Neural cell (in vitro differentiated cells): ENCODE measurements around the gene KLHDC8A. TPM values are rescaled to one million over a fixed set of nuclear protein-coding genes. Genes with fewer than 3 reads are reported as not detected.

Experiments
- H2AFZ ChIP-seq: fragments of 200-600, 300-800 bp; sonication (generic), shearing (Covaris generic); 2 replicates; pipeline ENCODE4 v1.6.0; 2014; ENCODE audit warnings: low read depth, mild to moderate bottlenecking, antibody characterized with exemption, low read length, moderate library complexity
- H3F3A ChIP-seq: fragments of 200-600 bp; shearing (Covaris generic); 2 replicates; pipeline ENCODE4 v1.6.1; 2016; ENCODE audit warnings: mild to moderate bottlenecking, moderate library complexity, mixed read lengths, antibody characterized with exemption, low read length; ENCODE audit not compliant: insufficient read depth, poor library complexity, severe bottlenecking
- H3K27ac ChIP-seq: fragments of 200-600, 300-800 bp; sonication (generic), shearing (Covaris generic); 2 replicates; pipeline ENCODE4 v1.5.1; 2014; ENCODE audit warnings: mild to moderate bottlenecking, low read length, moderate library complexity
- H3K27me3 ChIP-seq: fragments of 300-800, 200-600 bp; sonication (generic), shearing (Covaris generic); 2 replicates; pipeline ENCODE4 v1.6.0; 2014; ENCODE audit warnings: mild to moderate bottlenecking, low read depth, low read length, moderate library complexity; ENCODE audit not compliant: insufficient read depth
- H3K36me3 ChIP-seq: fragments of 300-800, 200-600 bp; sonication (generic), shearing (Covaris generic); 2 replicates; pipeline ENCODE4 v1.5.1; 2014; ENCODE audit warnings: mild to moderate bottlenecking, antibody characterized with exemption, low read length, moderate library complexity; ENCODE audit not compliant: insufficient read depth
- H3K4me2 ChIP-seq: fragments of 300-800, 200-600 bp; sonication (generic), shearing (Covaris generic); 2 replicates; pipeline ENCODE4 v1.6.0; 2014; ENCODE audit warnings: mild to moderate bottlenecking, low read length
- H3K4me3 ChIP-seq: fragments of 300-800, 200-600 bp; sonication (generic), shearing (Covaris generic); 2 replicates; pipeline ENCODE4 v1.5.1; 2014; ENCODE audit warnings: mild to moderate bottlenecking, low read length, moderate library complexity
- H3K79me2 ChIP-seq: fragments of 200-600 bp; shearing (Covaris generic); replicated peaks from 2 replicates; pipeline ENCODE4 v1.6.0; 2014; ENCODE audit warnings: mild to moderate bottlenecking, low read length, moderate library complexity; ENCODE audit not compliant: insufficient read depth
- H3K9ac ChIP-seq: fragments of 300-800, 200-600 bp; sonication (generic), shearing (Covaris generic); 2 replicates; pipeline ENCODE4 v1.6.1; 2016; ENCODE audit warnings: mild to moderate bottlenecking, low read length, mixed read lengths
- H3K9me2 ChIP-seq: fragments of 200-600 bp; shearing (Covaris generic); 2 replicates; pipeline ENCODE4 v1.6.1; 2016; ENCODE audit warnings: mild to moderate bottlenecking, low read length, mixed read lengths; ENCODE audit not compliant: insufficient read depth
- H3K9me3 ChIP-seq: fragments of 200-600, 300-800 bp; sonication (generic), shearing (Covaris generic); 2 replicates; pipeline ENCODE4 v1.6.1; 2016; ENCODE audit warnings: mild to moderate bottlenecking, mixed run types, low read length, moderate library complexity, mixed read lengths
- H4K20me1 ChIP-seq: fragments of 200-600 bp; shearing (Covaris generic); 2 replicates; pipeline ENCODE4 v1.6.1; 2016; ENCODE audit warnings: mild to moderate bottlenecking, mixed run types; ENCODE audit not compliant: insufficient read depth
- EP300 ChIP-seq: fragments of 450-650 bp; conservative IDR thresholded peaks from 2 replicates; pipeline ENCODE4 v1.6.1; 2014; ENCODE audit warnings: antibody characterized with exemption, mild to moderate bottlenecking, moderate library complexity; ENCODE audit not compliant: poor library complexity, severe bottlenecking
- EZH2 ChIP-seq: fragments of 200-600, 300-800 bp; shearing (Covaris generic), sonication (generic); IDR thresholded peaks from 2 replicates; pipeline ENCODE4 v1.6.1; 2014; ENCODE audit warnings: antibody characterized with exemption, low read length, borderline replicate concordance, mild to moderate bottlenecking; ENCODE audit not compliant: insufficient read depth, poor library complexity, severe bottlenecking
- MXI1 ChIP-seq: fragments of 450-650 bp; conservative IDR thresholded peaks from 2 replicates; pipeline ENCODE4 v1.6.1; 2014; ENCODE audit warnings: antibody characterized with exemption, mild to moderate bottlenecking; ENCODE audit not compliant: poor library complexity, severe bottlenecking
- POLR2AphosphoS5 ChIP-seq: IDR thresholded peaks from 2 replicates; pipeline ENCODE4 v1.6.1; 2012
- RAD21 ChIP-seq: fragments of 450-650 bp; conservative IDR thresholded peaks from 2 replicates; pipeline ENCODE4 v1.6.1; 2014; ENCODE audit warnings: antibody characterized with exemption, mild to moderate bottlenecking, moderate library complexity
- SMC3 ChIP-seq: fragments of 450-650 bp; conservative IDR thresholded peaks from 2 replicates; pipeline ENCODE4 v1.6.1; 2014; ENCODE audit warnings: antibody characterized with exemption, mild to moderate bottlenecking, moderate library complexity; ENCODE audit not compliant: poor library complexity
- TAF1 ChIP-seq: IDR thresholded peaks from 2 replicates; pipeline ENCODE4 v1.6.1; 2012; ENCODE audit warnings: low read depth
- polyA plus RNA-seq: library from polyadenylated mRNA; depleted of rRNA; stranded (reverse); fragments of >200 nt; gene quantifications from 2 replicates; pipeline ENCODE4 v1.2.3, GENCODE V29; 2014
- TF ChIP-seq, protein P1 (sequence below): IDR thresholded peaks from 2 replicates; pipeline ENCODE4 v1.6.1; 2012; ENCODE audit warnings: borderline replicate concordance
- TF ChIP-seq, protein P2 (sequence below): fragments of 450-650 bp; IDR thresholded peaks from 2 replicates; pipeline ENCODE4 v1.5.1; 2014; ENCODE audit warnings: antibody characterized with exemption, mild to moderate bottlenecking, moderate library complexity; ENCODE audit not compliant: poor library complexity, severe bottlenecking

KLHDC8A gene
- polyA plus RNA-seq, 1 donor from 2014 or later, result 7.7 TPM

DNA sequence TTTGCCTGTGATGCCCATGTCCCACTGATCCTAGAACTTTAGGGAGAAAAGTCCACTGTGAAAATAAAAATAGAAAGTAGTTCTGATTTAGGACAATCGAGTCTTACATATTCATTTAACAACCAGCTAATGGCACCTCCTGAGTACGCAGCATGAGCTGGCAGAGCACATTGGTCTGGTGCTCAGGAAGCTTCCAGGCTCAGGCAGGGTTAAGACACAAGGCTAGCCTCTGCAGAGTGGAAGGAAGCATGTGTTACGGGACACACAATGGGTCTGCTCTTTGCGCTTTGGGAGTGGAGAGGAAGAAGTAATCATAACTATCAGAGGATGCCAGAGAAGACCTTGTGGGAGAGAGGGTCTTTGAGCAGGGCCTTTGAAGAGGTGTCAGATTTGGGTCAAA is 4.2 kb upstream of the KLHDC8A start:
- Histone ChIP-seq H3K79me2 (no peaks in the 10 kb centered on the region), H3K9me3 (no peaks in the 10 kb centered on the region), H3K27me3 (no peaks in the 10 kb centered on the region), H3K4me2 (no peak overlapping the region), H2AFZ (no peak overlapping the region), H3K9me2 (no peaks in the 10 kb centered on the region), H3K4me3 (no peak overlapping the region), H3F3A (no peaks in the 10 kb centered on the region), H3K9ac (no peak overlapping the region), H4K20me1 (no peaks in the 10 kb centered on the region), H3K27ac (no peak overlapping the region), H3K36me3 (no peaks in the 10 kb centered on the region)
- TF ChIP-seq, protein P1, sequence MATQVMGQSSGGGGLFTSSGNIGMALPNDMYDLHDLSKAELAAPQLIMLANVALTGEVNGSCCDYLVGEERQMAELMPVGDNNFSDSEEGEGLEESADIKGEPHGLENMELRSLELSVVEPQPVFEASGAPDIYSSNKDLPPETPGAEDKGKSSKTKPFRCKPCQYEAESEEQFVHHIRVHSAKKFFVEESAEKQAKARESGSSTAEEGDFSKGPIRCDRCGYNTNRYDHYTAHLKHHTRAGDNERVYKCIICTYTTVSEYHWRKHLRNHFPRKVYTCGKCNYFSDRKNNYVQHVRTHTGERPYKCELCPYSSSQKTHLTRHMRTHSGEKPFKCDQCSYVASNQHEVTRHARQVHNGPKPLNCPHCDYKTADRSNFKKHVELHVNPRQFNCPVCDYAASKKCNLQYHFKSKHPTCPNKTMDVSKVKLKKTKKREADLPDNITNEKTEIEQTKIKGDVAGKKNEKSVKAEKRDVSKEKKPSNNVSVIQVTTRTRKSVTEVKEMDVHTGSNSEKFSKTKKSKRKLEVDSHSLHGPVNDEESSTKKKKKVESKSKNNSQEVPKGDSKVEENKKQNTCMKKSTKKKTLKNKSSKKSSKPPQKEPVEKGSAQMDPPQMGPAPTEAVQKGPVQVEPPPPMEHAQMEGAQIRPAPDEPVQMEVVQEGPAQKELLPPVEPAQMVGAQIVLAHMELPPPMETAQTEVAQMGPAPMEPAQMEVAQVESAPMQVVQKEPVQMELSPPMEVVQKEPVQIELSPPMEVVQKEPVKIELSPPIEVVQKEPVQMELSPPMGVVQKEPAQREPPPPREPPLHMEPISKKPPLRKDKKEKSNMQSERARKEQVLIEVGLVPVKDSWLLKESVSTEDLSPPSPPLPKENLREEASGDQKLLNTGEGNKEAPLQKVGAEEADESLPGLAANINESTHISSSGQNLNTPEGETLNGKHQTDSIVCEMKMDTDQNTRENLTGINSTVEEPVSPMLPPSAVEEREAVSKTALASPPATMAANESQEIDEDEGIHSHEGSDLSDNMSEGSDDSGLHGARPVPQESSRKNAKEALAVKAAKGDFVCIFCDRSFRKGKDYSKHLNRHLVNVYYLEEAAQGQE, result no peak
- no peak for TF ChIP-seq TAF1
- no peak for TF ChIP-seq EZH2
- no peak for TF ChIP-seq POLR2AphosphoS5
- TF ChIP-seq MXI1, result no peak
- TF ChIP-seq, protein P2, sequence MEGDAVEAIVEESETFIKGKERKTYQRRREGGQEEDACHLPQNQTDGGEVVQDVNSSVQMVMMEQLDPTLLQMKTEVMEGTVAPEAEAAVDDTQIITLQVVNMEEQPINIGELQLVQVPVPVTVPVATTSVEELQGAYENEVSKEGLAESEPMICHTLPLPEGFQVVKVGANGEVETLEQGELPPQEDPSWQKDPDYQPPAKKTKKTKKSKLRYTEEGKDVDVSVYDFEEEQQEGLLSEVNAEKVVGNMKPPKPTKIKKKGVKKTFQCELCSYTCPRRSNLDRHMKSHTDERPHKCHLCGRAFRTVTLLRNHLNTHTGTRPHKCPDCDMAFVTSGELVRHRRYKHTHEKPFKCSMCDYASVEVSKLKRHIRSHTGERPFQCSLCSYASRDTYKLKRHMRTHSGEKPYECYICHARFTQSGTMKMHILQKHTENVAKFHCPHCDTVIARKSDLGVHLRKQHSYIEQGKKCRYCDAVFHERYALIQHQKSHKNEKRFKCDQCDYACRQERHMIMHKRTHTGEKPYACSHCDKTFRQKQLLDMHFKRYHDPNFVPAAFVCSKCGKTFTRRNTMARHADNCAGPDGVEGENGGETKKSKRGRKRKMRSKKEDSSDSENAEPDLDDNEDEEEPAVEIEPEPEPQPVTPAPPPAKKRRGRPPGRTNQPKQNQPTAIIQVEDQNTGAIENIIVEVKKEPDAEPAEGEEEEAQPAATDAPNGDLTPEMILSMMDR, result no peak
- TF ChIP-seq EP300, result no peak
- TF ChIP-seq RAD21, result no peak
- TF ChIP-seq SMC3, result no peak

DNA sequence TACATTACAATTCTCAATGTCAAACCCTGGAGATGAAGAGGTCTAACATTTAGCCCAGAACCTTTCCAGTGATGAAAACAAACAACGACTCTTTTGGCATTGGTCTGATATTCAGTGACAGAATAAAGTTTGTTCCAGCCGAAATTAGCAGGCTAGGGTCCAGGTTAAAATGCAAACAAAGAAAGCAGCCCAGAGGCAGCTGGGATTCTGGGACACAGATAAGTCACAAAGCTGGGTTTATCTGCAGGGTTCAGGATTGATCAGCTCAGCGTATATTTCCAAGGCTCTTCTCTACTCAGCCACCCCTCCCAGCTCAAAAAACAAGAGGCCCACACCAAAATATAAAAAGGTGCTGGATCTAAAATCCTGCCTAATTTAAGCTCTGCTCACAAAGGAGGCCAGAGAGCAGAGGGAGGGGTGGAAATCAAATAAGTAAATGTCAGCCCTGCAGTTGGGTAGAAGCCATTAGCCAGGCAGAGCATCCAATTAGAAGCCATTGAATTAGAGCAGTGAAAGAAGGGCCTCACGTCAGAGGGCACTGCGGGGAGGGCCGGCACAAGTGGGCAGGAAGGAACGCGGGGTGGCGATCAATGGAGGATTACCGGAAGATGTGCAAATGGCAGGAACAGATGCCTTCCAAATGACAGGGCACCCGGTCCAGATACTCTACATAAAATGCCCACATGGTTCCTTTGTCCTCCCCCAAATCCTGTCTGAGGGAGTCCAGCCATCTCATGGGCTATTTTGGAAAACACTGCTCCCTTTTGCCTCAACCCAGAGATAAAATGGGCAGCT is 3.2 kb upstream of the KLHDC8A start:
- Histone ChIP-seq H3K27me3 (no peaks in the 10 kb centered on the region), H3K9me2 (no peaks in the 10 kb centered on the region), H3K9ac (no peak overlapping the region), H3K79me2 (peaks cover 5% of the 10 kb centered on the region), H3K4me3 (no peak overlapping the region), H3F3A (no peaks in the 10 kb centered on the region), H4K20me1 (no peaks in the 10 kb centered on the region), H3K27ac (peak overlapping the region; percentile 32), H3K9me3 (no peaks in the 10 kb centered on the region), H2AFZ (no peak overlapping the region), H3K4me2 (no peak overlapping the region), H3K36me3 (no peaks in the 10 kb centered on the region)
- TF ChIP-seq EP300, result no peak
- no peak for TF ChIP-seq SMC3
- TF ChIP-seq POLR2AphosphoS5, result no peak
- TF ChIP-seq, protein P1, result no peak
- TF ChIP-seq, protein P2, result no peak
- TF ChIP-seq EZH2, result no peak
- TF ChIP-seq TAF1, result no peak
- TF ChIP-seq RAD21, result no peak
- TF ChIP-seq MXI1, result no peak
